ENCODE data around the gene DOK7. TPM values are rescaled to one million over a fixed set of nuclear protein-coding genes. Genes with fewer than 3 reads are reported as not detected.

DOK7 gene
- total and polyA plus RNA-seq, 3 donors from 2014 or later = 9.3 to 29.5 (median 22.9) TPM

DNA sequence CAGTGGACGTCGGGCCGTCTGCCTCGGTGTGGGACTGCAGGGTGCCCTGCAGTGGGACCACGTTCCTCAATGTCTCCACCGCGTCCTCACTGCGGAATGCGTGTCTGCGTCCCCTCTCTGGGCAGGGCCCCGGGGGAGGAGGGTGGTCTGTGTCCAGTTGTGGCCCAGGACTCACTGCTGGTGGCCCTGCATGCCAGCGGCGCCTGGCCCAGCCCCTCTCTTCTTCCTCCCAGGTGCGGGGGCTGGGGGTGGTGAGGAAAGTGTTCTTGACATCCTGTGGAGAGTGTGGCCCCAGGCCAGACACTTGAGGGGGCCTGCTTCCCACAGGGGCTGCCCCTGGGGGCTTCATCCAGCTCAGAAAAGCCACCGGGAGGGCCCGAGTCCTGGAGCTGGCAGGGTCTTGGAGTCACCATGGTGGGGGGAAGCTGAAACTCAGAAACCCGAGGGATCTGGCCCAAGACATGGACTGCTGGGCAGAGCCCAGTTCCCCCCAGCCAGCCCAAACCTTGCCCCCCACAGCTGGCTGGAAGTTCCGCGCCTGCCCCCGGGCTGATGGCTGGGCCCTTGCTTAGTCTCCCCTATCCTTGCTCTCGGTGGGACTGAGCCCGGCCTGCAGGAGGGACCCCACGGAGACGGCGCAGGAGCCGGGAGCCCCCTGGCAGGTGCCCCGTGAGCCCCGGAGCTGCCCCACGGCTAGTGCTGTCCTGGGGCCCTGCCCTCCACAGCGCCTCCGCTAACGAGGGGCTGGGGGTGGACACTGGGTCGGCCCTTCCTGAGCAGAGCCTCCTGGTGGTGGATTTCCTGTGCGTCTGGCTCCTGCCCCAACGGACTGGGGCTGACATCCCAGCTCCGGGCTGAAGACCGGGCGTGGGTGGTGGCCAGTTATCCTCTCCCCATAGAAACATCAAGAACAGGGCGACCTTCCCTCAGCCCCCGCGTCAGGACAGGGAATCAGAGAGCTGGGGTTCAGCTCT is 2.9 kb downstream of the DOK7 start:
- DNase-seq = peak; percentile 80
- H3K36me3 ChIP-seq (ENCODE audit: low read depth, missing control alignments) = no peaks in the 10 kb centered on the region
- TF ChIP-seq, protein P1, sequence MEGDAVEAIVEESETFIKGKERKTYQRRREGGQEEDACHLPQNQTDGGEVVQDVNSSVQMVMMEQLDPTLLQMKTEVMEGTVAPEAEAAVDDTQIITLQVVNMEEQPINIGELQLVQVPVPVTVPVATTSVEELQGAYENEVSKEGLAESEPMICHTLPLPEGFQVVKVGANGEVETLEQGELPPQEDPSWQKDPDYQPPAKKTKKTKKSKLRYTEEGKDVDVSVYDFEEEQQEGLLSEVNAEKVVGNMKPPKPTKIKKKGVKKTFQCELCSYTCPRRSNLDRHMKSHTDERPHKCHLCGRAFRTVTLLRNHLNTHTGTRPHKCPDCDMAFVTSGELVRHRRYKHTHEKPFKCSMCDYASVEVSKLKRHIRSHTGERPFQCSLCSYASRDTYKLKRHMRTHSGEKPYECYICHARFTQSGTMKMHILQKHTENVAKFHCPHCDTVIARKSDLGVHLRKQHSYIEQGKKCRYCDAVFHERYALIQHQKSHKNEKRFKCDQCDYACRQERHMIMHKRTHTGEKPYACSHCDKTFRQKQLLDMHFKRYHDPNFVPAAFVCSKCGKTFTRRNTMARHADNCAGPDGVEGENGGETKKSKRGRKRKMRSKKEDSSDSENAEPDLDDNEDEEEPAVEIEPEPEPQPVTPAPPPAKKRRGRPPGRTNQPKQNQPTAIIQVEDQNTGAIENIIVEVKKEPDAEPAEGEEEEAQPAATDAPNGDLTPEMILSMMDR (IDR thresholded peaks at IDR 0.05) = peak in 2 of 3 experiments; percentile 24 to 25
- no peak for TF ChIP-seq POLR2A (IDR thresholded peaks at IDR 0.05)
- no peak overlapping the region for H3K4me3 ChIP-seq
- peak overlapping the region in 1 of 2 donors; percentile 19 for H3K27ac ChIP-seq
- no peaks in the 10 kb centered on the region for H3K27me3 ChIP-seq
- intact Hi-C loops (cut with DNase I; ENCODE audit: low total_unique reads) = no loop called here
- H3K9me3 ChIP-seq = no peaks in the 10 kb centered on the region
- 77 to 97% methylated on average over 5 to 41 of the region's 41 CpGs for WGBS, 2 donors
- peaks cover 21% of the 10 kb centered on the region for H3K4me1 ChIP-seq

DNA sequence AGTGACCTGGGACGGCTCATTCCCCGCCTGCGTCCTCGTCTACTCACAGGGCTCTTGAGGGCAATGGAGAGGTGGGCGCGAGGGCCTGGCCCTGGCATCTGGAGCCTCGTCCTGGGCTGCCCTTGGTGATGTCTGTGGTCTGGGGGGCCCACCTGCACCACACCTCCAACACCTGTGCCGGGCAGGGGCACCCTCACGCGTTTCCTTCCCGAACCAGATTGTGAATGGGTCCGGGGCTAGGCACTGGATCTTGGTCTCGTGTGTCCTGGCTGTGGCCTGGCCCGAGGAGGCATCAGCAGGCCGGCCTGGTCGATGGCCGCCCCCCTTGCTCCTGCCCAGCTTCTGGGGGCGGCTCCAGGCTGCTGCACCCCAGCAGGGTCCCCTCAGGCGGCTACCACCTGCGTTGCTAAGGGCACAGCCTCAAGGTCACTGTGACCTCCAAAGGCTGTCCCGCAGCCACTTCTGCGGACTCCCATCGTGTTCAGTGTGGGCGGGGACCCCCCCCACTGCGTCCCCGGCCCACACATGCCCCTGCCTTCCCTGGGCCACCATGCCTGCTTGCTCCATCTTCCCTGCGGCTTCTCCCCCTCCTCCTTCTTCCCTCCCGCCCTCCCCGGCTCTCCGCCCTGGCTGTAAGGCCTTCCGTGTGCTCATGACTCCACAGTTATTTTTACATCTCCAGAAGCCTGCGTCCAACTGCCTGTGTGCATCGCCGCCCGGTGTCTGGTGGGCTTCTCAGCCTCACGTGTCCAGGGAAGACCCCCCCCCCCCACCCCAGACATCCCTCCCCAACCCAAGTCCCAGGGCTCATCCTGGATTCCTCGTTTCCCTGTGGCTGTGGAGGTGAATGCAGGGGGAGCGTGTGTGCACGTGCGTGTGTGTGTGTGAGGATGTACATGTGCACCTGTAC is 3.8 kb downstream of the DOK7 start:
- peak; percentile 29 for DNase-seq
- Histone ChIP-seq H3K4me1 (peaks cover 21% of the 10 kb centered on the region), H3K9me3 (no peaks in the 10 kb centered on the region), H3K36me3 (ENCODE audit: low read depth, missing control alignments) (no peaks in the 10 kb centered on the region), H3K4me3 (no peak overlapping the region), H3K27ac (peak overlapping the region in 1 of 2 donors; percentile 19), H3K27me3 (no peaks in the 10 kb centered on the region)
- TF ChIP-seq, protein P1 (IDR thresholded peaks at IDR 0.05) = no peak
- no peak for TF ChIP-seq POLR2A (IDR thresholded peaks at IDR 0.05)
- intact Hi-C loops (cut with DNase I; ENCODE audit: low total_unique reads) = no loop called here
- WGBS, 2 donors = 45 to 62% methylated on average over 11 to 40 of the region's 40 CpGs

DNA sequence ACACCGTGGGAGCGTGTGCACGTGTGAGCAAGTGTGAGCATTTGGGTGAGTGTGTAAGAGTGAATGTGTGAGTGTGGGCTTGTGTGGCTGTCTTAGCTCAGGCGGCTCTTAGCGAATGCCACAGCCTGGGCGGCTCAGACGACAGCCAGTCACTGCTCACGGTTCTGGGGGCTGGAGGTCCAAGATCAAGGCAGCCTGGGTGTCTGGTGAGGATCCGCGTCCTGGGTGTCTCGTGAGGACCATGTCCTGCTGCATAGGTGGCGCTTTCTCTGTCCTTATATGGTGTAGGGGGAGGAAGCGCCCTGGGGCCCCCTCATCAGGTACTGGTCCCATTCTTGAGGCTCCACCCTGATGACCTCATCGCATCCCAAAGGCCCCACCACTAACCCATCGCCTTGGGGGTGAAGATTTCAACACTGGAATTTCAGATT is 4.5 kb downstream of the DOK7 start:
- peaks cover 21% of the 10 kb centered on the region for H3K4me1 ChIP-seq
- no peak for DNase-seq
- intact Hi-C loops (cut with DNase I; ENCODE audit: low total_unique reads) = no loop called here
- H3K4me3 ChIP-seq = no peak overlapping the region
- H3K9me3 ChIP-seq = no peaks in the 10 kb centered on the region
- no peak for TF ChIP-seq POLR2A (IDR thresholded peaks at IDR 0.05)
- TF ChIP-seq, protein P1 (IDR thresholded peaks at IDR 0.05) = no peak
- H3K27ac ChIP-seq = no peak overlapping the region
- H3K27me3 ChIP-seq = no peaks in the 10 kb centered on the region
- WGBS, 2 donors = 68 to 86% methylated on average over 8 to 15 of the region's 15 CpGs
- H3K36me3 ChIP-seq (ENCODE audit: low read depth, missing control alignments) = no peaks in the 10 kb centered on the region

DNA sequence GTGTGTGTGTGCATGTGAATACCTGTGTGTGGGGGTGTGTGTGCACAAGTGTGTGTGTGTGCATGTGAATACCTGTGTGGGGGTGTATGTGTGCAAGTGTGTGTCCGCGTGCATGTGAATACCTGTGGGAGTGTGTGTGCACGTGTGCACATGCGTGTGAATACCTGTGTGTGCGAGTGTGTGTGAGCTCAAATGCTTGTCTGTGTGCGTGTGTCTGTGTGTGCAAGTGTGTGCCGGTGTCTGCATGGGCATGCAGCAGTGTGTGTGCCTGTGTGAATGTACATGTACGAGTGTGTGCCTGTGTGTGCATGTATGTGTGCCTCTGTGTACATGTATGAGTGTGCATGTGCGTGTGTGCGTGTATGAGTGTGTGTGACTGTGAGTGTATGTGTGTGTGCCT is 5.0 kb downstream of the DOK7 start:
- H3K4me1 ChIP-seq = peaks cover 21% of the 10 kb centered on the region
- no peaks in the 10 kb centered on the region for H3K9me3 ChIP-seq
- H3K27me3 ChIP-seq = no peaks in the 10 kb centered on the region
- no peaks in the 10 kb centered on the region for H3K36me3 ChIP-seq (ENCODE audit: low read depth, missing control alignments)
- TF ChIP-seq POLR2A (IDR thresholded peaks at IDR 0.05) = no peak
- TF ChIP-seq, protein P1 (IDR thresholded peaks at IDR 0.05) = no peak
- WGBS, 2 donors = 76 to 78% methylated on average over 10 of the region's 10 CpGs
- no peak overlapping the region for H3K27ac ChIP-seq
- intact Hi-C loops (cut with DNase I; ENCODE audit: low total_unique reads) = no loop called here
- no peak overlapping the region for H3K4me3 ChIP-seq
- no peak for DNase-seq

All from testis (tissue), 3 donors.